ENCODE results near the gene POU2AF1. TPM values are rescaled to one million over a fixed set of nuclear protein-coding genes. Genes with fewer than 3 reads are reported as not detected.
A peak's percentile ranks its signal among the peaks of the same experiment; 100 is the strongest.

The POU2AF1 gene
- total and polyA plus RNA-seq, 2 of the 13 experiments (the other 11 are each of a cell fraction or from before 2014, with no cell fraction given) = 1.9 to 3.6 TPM

- TF ChIP-seq ARID5B (CRISPR knock-in tag; IDR thresholded peaks at IDR 0.05) (peak; percentile 84), ZNF407 (CRISPR knock-in tag; IDR thresholded peaks at IDR 0.05; ENCODE audit: not compliant biosample characterization) (no peak), DNMT3B (CRISPR knock-in tag; conservative IDR thresholded peaks at IDR 0.05) (0 out of 2 replicates have a peak, but pooled peaks have one; percentile 61), BRCA1 (CRISPR knock-in tag; IDR thresholded peaks at IDR 0.05) (peak; percentile 84; the same call in 1 of the 2 replicates), SNAPC4 (CRISPR knock-in tag; IDR thresholded peaks at IDR 0.05) (0 out of 2 replicates have a peak, but pooled peaks have one; percentile 56), AGO1 (IDR thresholded peaks at IDR 0.05; ENCODE audit: low read depth, low read length, poor library complexity, severe bottlenecking) (no peak), RFX1 (IDR thresholded peaks at IDR 0.05) (no peak), ZNF670 (CRISPR knock-in tag; IDR thresholded peaks at IDR 0.05; ENCODE audit: borderline replicate concordance) (no peak; the same call in 1 of the 2 replicates), RARA (CRISPR knock-in tag; IDR thresholded peaks at IDR 0.05) (peak; percentile 73), ZMYM4 (CRISPR knock-in tag; IDR thresholded peaks at IDR 0.05) (0 out of 2 replicates have a peak, but pooled peaks have one; percentile 43)
These were observed 13.1 kb downstream of the POU2AF1 start (continued) for GRCh38 chr11:111365722-111366559.
